Memory B cell (primary cell): ENCODE measurements around the gene CXCL14.

Source experiments
- ATAC-seq: fragments of 150-1000 bp; cut with Tn5 transposase; 2 replicates; pipeline ENCODE4 v1.10.0; 2021; ENCODE audit warnings: low read depth, mild to moderate bottlenecking, moderate library complexity
- DNase-seq, 2 donors: peaks; one replicate each; pipeline ENCODE4 v3.0.0; 2022; ENCODE audit warnings: low spot score in 2 of 2
- H3K27ac Mint-ChIP-seq: one replicate; pipeline ENCODE4 v1.8.0; 2022; ENCODE audit warnings: mild to moderate bottlenecking, moderate library complexity, mixed read lengths
- H3K27me3 Mint-ChIP-seq: one replicate; pipeline ENCODE4 v1.8.0; 2022; ENCODE audit warnings: mixed read lengths
- H3K36me3 Mint-ChIP-seq: one replicate; pipeline ENCODE4 v1.8.0; 2022; ENCODE audit warnings: mild to moderate bottlenecking, mixed read lengths
- H3K4me1 Mint-ChIP-seq: one replicate; pipeline ENCODE4 v1.8.0; 2022; ENCODE audit warnings: mixed read lengths
- H3K4me3 Mint-ChIP-seq: one replicate; pipeline ENCODE4 v1.8.0; 2022; ENCODE audit warnings: mild to moderate bottlenecking, moderate library complexity, mixed read lengths
- H3K9me3 Mint-ChIP-seq: one replicate; pipeline ENCODE4 v1.8.0; 2022; ENCODE audit warnings: mixed read lengths

CXCL14 gene

DNA sequence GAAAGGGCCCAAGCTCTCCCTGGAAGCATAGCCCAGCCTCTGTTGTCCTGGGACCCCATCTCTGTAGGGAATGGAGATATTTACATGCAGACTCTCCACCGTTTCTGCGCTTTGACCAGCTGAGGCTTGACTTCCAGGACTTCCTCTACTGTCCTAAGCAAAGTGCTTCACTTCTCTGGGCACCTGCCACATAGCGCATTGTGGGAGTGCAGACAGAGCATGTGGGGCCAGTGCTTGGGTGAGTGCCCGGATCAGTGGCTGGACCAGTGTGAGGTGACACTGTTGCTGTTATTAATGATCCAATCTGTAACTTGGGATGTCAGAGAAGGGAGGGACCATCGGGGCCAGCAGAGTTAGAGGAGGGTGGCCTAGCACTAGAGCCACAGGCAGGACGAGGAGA, 10.5 kb downstream of the CXCL14 start:
- no peak for DNase-seq
- Mint-ChIP-seq H3K27ac (no peak overlapping the region), H3K9me3 (no peaks in the 10 kb centered on the region)

GRCh38 chr5:135567661-135568060, 11.1 kb downstream of the CXCL14 start:
- H3K27me3 Mint-ChIP-seq = peaks cover 13% of the 10 kb centered on the region
- no peaks in the 10 kb centered on the region for H3K9me3 Mint-ChIP-seq
- H3K4me1 Mint-ChIP-seq = peaks cover 5% of the 10 kb centered on the region
- no peak overlapping the region for H3K4me3 Mint-ChIP-seq
- no peak for ATAC-seq
- no peaks in the 10 kb centered on the region for H3K36me3 Mint-ChIP-seq
- no peak for DNase-seq
- no peak overlapping the region for H3K27ac Mint-ChIP-seq

More for the DNA sequence above, 10.5 kb downstream of the CXCL14 start:
- H3K4me3 Mint-ChIP-seq = no peak overlapping the region
- peaks cover 5% of the 10 kb centered on the region for H3K4me1 Mint-ChIP-seq
- H3K36me3 Mint-ChIP-seq = no peaks in the 10 kb centered on the region
- peaks cover 14% of the 10 kb centered on the region for H3K27me3 Mint-ChIP-seq
- no peak for ATAC-seq

GRCh38 chr5:135566422-135567400, 12.1 kb downstream of the CXCL14 start:
- H3K36me3 Mint-ChIP-seq = no peaks in the 10 kb centered on the region
- ATAC-seq (no peak), DNase-seq (no peak)
- H3K9me3 Mint-ChIP-seq = no peaks in the 10 kb centered on the region
- no peak overlapping the region for H3K27ac Mint-ChIP-seq
- peaks cover 9% of the 10 kb centered on the region for H3K27me3 Mint-ChIP-seq
- no peaks in the 10 kb centered on the region for H3K4me1 Mint-ChIP-seq
- no peak overlapping the region for H3K4me3 Mint-ChIP-seq

DNA sequence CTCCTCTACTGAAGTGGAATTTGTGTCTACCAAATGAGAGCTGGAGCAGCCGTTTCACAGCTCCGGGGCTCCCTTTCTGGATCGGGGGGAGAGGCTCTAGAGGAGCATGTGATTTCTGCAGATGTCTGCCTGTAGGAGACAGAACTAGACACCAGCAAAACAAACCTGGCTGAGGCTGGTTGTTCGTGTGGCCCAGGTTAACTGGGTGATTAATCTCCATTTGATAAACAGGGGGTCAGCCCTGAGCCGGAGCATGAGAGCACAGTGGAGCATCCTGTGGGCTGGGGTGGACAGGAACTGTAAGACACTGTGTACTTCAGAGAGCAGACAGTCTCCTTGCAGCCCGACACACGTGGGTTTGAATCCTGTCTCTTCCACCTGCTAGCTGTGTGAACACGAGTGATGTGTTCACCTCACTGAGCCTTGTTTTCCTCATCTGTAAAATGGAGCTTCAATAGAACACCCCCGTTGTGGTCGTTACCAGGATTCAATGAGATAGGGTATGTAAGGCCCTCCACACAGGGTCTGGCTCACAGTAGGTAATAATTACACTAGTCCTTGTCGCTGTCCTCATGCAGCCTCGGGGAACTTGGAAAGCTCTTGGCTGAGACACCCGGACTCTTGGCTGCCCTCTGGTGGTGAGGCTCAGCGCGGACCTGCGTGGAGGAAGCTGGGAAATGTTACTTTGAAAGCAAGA, 12.9 kb downstream of the CXCL14 start:
- H3K36me3 Mint-ChIP-seq = no peaks in the 10 kb centered on the region
- DNase-seq (peak; percentile 52 to 68), ATAC-seq (peak; percentile 59)
- peaks cover 9% of the 10 kb centered on the region for H3K27me3 Mint-ChIP-seq
- H3K4me1 Mint-ChIP-seq = peaks cover under 1% of the 10 kb centered on the region
- H3K27ac Mint-ChIP-seq = no peak overlapping the region
- H3K4me3 Mint-ChIP-seq = no peak overlapping the region
- H3K9me3 Mint-ChIP-seq = no peaks in the 10 kb centered on the region

- peaks cover 4% of the 10 kb centered on the region for H3K4me1 Mint-ChIP-seq
- H3K36me3 Mint-ChIP-seq = no peaks in the 10 kb centered on the region
- H3K27ac Mint-ChIP-seq = no peak overlapping the region
- DNase-seq (no peak), ATAC-seq (no peak)
- H3K9me3 Mint-ChIP-seq = no peaks in the 10 kb centered on the region
- H3K27me3 Mint-ChIP-seq = peaks cover 10% of the 10 kb centered on the region
- no peak overlapping the region for H3K4me3 Mint-ChIP-seq
These were observed 13.5 kb downstream of the CXCL14 start for GRCh38 chr5:135565266-135565665.

GRCh38 chr5:135564331-135564730, 14.5 kb downstream of the CXCL14 start:
- Mint-ChIP-seq H3K36me3 (no peaks in the 10 kb centered on the region), H3K4me3 (no peak overlapping the region), H3K9me3 (no peaks in the 10 kb centered on the region), H3K27me3 (peaks cover 7% of the 10 kb centered on the region), H3K27ac (no peak overlapping the region), H3K4me1 (peaks cover 4% of the 10 kb centered on the region)
- no peak for DNase-seq
- ATAC-seq = no peak

DNA sequence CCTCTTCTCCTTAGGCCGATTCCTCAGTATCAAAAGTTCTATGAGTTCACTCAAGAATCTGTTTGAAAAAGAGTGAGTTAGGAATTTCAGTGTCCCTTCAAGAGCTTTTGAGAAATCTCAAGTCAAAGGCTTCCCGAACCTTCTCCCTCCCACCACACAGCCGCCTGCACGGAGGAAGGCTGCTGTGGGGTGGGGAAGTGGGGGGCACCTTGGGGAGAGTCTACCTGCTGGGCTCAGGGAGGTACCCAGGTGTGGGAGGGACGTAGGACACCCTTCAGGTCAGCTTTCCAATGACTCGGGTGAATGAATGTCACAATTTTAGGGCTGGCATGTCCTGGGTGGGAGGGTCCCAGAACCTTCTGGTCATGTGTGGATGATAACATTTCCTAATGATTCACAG, 17.5 kb downstream of the CXCL14 start:
- Mint-ChIP-seq H3K36me3 (no peaks in the 10 kb centered on the region), H3K4me1 (peaks cover 4% of the 10 kb centered on the region), H3K9me3 (peaks cover 3% of the 10 kb centered on the region), H3K27me3 (peaks cover 16% of the 10 kb centered on the region), H3K4me3 (no peak overlapping the region), H3K27ac (no peak overlapping the region)
- no peak for DNase-seq
- no peak for ATAC-seq

DNA sequence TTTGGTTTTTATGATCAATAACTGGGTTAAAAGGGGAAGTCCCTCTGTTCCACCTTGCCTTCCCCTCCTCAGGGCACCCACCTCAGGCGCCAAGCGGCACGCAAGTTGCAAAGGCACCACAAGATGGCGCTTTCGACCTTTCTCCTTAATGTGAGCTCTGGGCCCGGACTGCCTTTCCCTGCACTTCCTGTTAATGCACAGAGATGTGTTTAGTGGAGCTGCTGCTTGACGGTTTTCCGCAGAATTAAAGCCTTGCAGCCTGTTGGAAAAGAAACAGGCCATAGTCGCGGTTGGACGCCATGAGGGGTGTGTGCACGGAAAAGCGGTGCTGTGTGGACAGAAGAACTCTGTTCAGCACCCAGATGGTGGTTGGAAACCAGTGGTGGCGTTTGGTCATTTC, 17.9 kb downstream of the CXCL14 start:
- Mint-ChIP-seq H3K27me3 (peaks cover 18% of the 10 kb centered on the region), H3K9me3 (peaks cover 3% of the 10 kb centered on the region), H3K4me3 (no peak overlapping the region), H3K27ac (no peak overlapping the region), H3K4me1 (peaks cover 4% of the 10 kb centered on the region), H3K36me3 (no peaks in the 10 kb centered on the region)
- DNase-seq (peak; percentile 23 to 43), ATAC-seq (peak; percentile 85)

DNA sequence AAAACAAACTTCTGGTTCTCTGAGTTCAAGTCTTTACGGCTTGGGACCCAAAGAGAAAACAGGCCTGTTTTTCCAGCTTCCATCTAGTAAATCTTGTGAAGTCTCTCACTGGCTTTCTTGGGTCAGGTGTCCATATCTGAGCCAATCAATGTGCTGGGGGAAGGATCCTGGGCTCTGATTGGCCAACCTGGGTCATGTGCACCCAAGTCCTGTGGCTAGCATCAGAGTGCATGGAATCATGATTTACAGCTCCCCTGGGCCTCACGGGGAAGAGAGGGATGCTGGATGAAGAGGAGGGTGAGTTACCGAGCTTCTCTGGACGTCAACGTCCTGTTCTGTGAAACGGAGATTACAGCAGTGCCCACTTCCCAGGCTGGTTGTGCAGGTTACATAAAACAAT, 19.4 kb downstream of the CXCL14 start:
- Mint-ChIP-seq H3K36me3 (peaks cover 1% of the 10 kb centered on the region), H3K9me3 (peaks cover 5% of the 10 kb centered on the region), H3K4me1 (peaks cover 4% of the 10 kb centered on the region), H3K27ac (no peak overlapping the region), H3K4me3 (no peak overlapping the region), H3K27me3 (peaks cover 21% of the 10 kb centered on the region)
- DNase-seq = no peak
- no peak for ATAC-seq

GRCh38 chr5:135557076-135557838, 21.5 kb downstream of the CXCL14 start:
- Mint-ChIP-seq H3K4me3 (no peak overlapping the region), H3K27me3 (peaks cover 25% of the 10 kb centered on the region), H3K9me3 (peaks cover 5% of the 10 kb centered on the region), H3K4me1 (peaks cover 4% of the 10 kb centered on the region), H3K36me3 (peaks cover 1% of the 10 kb centered on the region), H3K27ac (no peak overlapping the region)
- DNase-seq (no peak), ATAC-seq (no peak)

GRCh38 chr5:135556620-135557019, 22.2 kb downstream of the CXCL14 start:
- Mint-ChIP-seq H3K9me3 (peaks cover 5% of the 10 kb centered on the region), H3K27me3 (peaks cover 31% of the 10 kb centered on the region), H3K27ac (no peak overlapping the region), H3K36me3 (peaks cover 1% of the 10 kb centered on the region), H3K4me1 (peaks cover 4% of the 10 kb centered on the region), H3K4me3 (no peak overlapping the region)
- ATAC-seq = no peak
- no peak for DNase-seq

- no peak for DNase-seq
- ATAC-seq = no peak
- Mint-ChIP-seq H3K36me3 (peaks cover 1% of the 10 kb centered on the region), H3K4me3 (no peak overlapping the region), H3K9me3 (peaks cover 5% of the 10 kb centered on the region), H3K4me1 (no peaks in the 10 kb centered on the region), H3K27me3 (peaks cover 30% of the 10 kb centered on the region), H3K27ac (no peak overlapping the region)
These were observed 23.3 kb downstream of the CXCL14 start for GRCh38 chr5:135555530-135555929.

GRCh38 chr5:135553688-135554462, 24.9 kb downstream of the CXCL14 start:
- Mint-ChIP-seq H3K27ac (no peak overlapping the region), H3K9me3 (peaks cover 5% of the 10 kb centered on the region), H3K36me3 (peaks cover 1% of the 10 kb centered on the region), H3K4me1 (no peaks in the 10 kb centered on the region), H3K27me3 (peaks cover 36% of the 10 kb centered on the region), H3K4me3 (no peak overlapping the region)
- DNase-seq (no peak), ATAC-seq (no peak)
